HG03108 (cell line): ENCODE data around the gene ARMC8.

ENCODE experiments used
- ATAC-seq: cut with Tn5 transposase; IDR thresholded peaks from one replicate; pipeline ENCODE4 v1.9.1; 2021; ENCODE audit warnings: moderate library complexity; ENCODE audit not compliant: unreplicated experiment

The ARMC8 gene

GRCh38 chr3:138297876-138298275 lies 110.8 kb downstream of the ARMC8 start:
- no peak for ATAC-seq

DNA sequence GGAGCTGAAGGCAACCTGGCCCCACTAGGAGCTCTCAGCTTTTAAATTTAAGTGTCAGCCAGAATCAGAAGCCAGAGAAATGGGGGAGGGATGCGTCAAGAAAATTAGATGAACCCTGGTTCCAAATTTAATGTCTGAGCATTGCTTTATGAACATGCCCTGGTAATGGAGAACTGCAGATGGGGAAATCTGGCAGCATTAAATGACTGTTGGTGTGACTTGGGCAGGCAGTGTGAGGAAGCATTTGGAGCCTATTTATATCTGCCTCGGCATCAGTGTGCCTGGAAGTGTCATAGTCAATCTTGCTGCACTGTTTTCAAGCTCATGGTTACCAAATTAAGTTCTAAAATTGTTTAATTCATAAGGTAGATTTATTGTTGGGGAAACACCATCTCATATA lies 113.5 kb downstream of the ARMC8 start:
- ATAC-seq, result no peak

DNA sequence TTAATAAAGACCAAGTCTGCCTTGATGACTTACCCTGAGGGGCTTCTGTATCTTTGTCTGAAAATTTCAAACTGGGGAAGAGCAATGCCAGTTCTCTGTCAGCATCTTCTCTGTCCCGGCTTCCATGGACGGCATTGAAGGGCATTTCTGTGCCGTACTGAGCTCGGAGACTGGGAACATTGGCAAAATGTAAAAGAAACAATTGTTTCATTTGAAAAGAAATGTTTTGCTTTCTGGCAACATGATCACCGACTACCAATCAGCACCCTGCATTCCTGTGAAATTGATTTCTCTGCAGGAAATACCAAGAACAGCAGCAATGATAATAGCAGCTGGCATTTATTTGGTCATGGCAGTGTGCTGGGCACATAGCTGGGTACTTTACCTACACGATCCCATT lies 116.4 kb downstream of the ARMC8 start:
- ATAC-seq, result no peak

DNA sequence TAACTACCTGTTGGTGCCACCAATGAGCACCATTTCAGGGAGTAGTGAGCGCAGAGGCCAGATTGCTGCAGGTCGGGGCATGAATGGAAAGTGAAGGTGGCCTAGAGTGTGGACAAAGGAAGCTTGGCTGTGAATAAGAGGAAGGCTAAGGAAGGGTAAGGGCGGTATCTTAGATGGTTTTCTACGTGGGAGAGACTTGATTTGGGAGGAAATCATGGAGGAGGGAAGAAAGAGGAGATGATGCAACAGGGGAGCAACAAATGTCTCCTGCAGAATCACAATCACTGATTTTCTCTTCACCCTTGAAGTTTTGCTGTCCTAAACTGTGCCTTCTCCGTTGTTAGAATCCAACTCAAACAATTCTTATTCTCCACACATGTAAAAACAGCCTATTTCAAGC lies 120.8 kb downstream of the ARMC8 start:
- ATAC-seq, result no peak

GRCh38 chr3:138308783-138309182 lies 121.7 kb downstream of the ARMC8 start:
- no peak for ATAC-seq

- ATAC-seq, result no peak
Measured at GRCh38 chr3:138310494-138310893, 123.4 kb downstream of the ARMC8 start.

GRCh38 chr3:138314751-138315150 lies 127.7 kb downstream of the ARMC8 start:
- no peak for ATAC-seq

- no peak for ATAC-seq
Measured at GRCh38 chr3:138317687-138318086, 130.6 kb downstream of the ARMC8 start.

GRCh38 chr3:138323971-138324370 lies 136.9 kb downstream of the ARMC8 start:
- no peak for ATAC-seq

DNA sequence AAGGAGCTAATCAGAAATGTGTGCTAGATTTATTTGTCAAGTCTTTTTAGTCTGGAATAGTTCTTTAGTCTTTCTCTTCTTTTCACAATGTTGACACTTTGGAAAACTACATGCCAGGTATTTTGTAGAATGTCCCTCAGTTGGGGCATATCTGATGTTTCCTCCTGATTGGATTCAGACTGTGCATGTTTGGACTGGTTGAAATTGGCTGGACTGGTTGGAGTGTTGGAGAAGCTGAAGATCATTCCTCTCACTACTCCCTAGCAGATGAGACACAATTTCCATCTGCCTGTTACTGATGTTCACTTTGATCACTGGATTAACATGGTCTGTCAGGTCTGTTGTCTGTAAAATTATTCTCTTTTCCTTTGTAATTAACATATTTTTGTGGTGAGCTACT lies 138.9 kb downstream of the ARMC8 start:
- no peak for ATAC-seq

GRCh38 chr3:138326866-138327595 lies 139.9 kb downstream of the ARMC8 start:
- no peak for ATAC-seq

- no peak for ATAC-seq
Measured at GRCh38 chr3:138327831-138328230, 140.7 kb downstream of the ARMC8 start.

GRCh38 chr3:138328341-138328740 lies 141.2 kb downstream of the ARMC8 start:
- no peak for ATAC-seq

DNA sequence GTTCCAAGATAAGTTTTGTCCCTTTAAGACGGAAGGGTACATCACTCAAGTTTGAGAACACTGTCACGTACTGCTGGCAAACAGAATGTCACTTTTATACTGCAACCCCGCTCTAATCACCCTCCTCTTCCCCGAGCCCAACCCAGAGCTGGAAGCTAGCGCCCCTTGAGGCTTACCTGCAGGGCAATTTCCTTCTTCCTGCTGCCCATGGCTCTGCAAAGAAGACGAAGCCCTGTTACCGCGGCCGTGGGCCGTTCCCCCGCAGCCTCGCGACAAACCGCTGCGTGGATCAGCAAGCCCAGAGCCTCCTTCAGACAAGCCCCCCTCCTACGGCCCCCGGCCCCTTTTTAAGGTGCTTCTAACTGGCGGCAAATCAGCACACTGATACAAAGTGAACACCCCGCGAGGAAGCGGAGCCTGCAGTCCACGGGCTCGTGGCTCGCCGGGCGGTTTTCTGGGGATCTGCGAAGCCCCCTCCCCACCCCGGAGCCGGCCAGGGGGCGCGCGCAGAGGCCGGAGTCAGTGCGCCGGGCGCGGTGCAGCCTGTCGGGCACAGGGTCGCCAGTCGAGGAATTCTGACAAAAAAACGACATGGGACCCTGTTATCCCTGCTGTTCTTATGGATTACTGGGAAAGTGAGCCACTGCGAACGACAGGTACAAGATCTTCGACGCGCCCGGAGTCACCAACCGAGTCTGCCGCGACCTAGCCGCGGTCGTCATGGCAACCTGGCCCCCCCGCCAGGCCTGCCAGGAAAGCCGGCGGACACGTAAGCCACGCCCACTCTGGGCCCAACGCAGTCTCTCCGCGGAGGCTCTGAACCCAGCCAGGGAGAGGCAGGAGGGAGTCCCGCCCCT lies 142.3 kb downstream of the ARMC8 start, which contains the start of gene NME9:
Gene NME9, minus strand, starts transcription at position 725 of the 857 bp plus-strand sequence. Its CDS starts 516 bp downstream, at position 209.
- ATAC-seq, result peak; percentile 73

GRCh38 chr3:138329984-138330293 lies 142.8 kb downstream of the ARMC8 start:
- ATAC-seq, result no peak

- ATAC-seq, result no peak
Measured at GRCh38 chr3:138331143-138331894, 144.2 kb downstream of the ARMC8 start.

GRCh38 chr3:138332472-138333073 lies 145.5 kb downstream of the ARMC8 start:
- ATAC-seq, result no peak

DNA sequence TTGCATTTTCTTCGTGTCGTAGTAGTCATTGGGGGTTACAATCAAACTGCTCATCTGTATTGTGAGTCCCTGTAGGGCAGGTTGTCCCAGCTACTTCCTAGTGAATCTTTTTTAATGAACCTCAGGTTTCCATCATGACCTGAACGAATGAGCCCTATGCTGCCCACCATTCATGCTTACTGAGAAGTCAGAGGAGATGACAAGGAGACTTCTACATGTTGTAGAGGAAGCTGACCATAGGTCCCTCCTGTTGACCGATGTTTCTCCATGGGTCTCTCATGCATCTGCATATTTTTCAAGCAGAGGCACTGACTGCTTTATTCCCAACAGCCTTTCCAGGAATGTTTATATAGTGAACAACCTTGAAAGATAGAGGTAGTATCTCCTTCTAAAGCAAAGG lies 147.5 kb downstream of the ARMC8 start:
- ATAC-seq, result no peak

DNA sequence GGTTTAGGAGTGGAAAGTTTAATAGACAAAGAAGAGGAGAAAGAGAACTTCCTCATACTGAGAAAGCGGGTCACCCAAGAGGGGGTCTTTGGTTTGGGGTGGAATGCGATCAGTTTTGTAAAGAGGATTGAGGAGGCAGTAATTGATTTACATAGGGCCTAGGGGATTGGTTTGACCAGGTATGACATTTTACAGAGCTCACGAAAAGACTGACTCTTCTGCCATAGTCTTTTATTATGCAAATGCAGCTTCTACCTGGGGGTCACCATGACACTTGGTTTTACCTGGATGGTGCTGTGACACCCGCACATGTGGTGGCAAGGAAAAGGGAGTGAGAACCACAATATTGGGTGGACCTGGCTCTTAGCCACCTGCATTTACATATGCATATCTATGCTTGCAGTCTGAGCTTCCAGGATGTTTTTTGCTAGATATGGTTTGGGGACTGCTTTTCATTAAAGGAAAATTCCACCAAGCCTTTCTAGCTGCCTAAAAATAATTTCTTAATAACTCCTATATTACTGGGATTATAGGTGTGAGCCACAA lies 149.4 kb downstream of the ARMC8 start:
- no peak for ATAC-seq

DNA sequence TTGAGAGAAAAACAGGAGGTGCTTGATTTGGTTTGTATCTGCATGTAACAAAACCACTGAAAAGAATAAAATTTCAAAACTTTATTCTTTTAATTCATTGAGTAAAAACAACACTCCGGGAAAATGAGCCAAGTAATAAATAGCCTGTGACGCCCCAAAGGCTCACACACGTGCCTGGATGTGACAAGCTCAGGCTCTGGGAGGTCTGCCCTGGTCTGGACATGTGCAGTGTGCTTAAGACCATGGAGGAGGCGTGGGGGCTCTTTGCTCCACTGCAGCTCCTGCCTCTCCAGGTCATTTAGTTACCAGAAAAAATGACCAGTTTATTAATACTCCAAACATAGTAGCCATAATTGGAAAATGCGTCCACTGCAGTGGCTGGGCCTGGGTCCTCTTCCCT lies 151.1 kb downstream of the ARMC8 start:
- ATAC-seq, result no peak

GRCh38 chr3:138338811-138339210 lies 151.7 kb downstream of the ARMC8 start:
- no peak for ATAC-seq
